22Rv1 (cell line): ENCODE results near the gene NEB.
"Not testable (repeated sequence)": the region's sequence is repeated elsewhere in the genome, so short reads cannot be mapped to it uniquely, and the experiment has no call there.

Experiments
- ZFX ChIP-seq: fragments of 450-650 bp; IDR thresholded peaks from 2 replicates; pipeline ENCODE4 v1.6.1; 2017; ENCODE audit warnings: antibody characterized with exemption, borderline replicate concordance
- TF ChIP-seq, protein P1 (sequence below): fragments of 450-650 bp; IDR thresholded peaks from 2 replicates; pipeline ENCODE4 v1.5.1; 2017; ENCODE audit warnings: mild to moderate bottlenecking

DNA sequence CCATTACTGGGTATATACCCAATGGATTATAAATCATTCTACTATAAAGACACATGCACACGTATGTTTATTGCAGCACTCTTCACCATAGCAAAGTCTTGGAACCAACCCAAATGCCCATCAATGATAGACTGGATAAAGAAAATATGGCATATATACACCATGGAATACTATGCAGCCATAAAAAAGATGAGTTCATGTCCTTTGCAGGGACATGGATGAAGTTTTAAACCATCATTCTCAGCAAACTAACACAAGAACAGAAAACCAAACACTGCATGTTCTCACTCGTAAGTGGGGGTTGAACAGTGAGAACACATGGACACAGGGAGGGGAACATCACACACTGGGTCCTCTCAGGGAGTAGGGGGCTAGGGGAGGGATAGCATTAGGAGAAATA, 174.8 kb downstream of the NEB start:
- TF ChIP-seq, protein P1, sequence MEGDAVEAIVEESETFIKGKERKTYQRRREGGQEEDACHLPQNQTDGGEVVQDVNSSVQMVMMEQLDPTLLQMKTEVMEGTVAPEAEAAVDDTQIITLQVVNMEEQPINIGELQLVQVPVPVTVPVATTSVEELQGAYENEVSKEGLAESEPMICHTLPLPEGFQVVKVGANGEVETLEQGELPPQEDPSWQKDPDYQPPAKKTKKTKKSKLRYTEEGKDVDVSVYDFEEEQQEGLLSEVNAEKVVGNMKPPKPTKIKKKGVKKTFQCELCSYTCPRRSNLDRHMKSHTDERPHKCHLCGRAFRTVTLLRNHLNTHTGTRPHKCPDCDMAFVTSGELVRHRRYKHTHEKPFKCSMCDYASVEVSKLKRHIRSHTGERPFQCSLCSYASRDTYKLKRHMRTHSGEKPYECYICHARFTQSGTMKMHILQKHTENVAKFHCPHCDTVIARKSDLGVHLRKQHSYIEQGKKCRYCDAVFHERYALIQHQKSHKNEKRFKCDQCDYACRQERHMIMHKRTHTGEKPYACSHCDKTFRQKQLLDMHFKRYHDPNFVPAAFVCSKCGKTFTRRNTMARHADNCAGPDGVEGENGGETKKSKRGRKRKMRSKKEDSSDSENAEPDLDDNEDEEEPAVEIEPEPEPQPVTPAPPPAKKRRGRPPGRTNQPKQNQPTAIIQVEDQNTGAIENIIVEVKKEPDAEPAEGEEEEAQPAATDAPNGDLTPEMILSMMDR = not testable (repeated sequence)
- not testable (repeated sequence) for TF ChIP-seq ZFX
